GM19328 (cell line): ENCODE measurements around the gene DPP3.

Experiments used
- ATAC-seq: cut with Tn5 transposase; IDR thresholded peaks from one replicate; pipeline ENCODE4 v1.9.1; 2021; ENCODE audit warnings: mild to moderate bottlenecking, moderate library complexity; ENCODE audit not compliant: unreplicated experiment

The DPP3 gene

DNA sequence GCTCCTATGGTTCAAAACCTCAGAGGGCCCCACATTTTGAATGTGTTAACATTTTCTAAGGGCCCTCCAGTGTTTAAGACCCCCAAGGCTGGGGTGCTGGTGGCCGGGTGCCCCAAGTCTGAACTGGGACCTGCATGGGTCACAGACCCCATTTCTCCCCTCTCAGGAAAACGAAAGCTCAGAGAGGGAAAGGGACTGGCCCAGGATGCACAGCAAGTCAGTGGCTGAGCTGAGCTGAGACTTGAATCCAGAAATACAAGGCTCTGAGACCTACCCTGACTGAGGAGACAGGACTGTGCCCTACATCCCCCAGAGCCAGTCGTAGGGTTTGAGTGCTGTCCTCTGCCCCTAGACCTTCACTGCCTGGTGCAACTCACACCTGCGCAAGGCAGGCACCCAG is 70.7 kb downstream of the DPP3 start:
- no peak for ATAC-seq

DNA sequence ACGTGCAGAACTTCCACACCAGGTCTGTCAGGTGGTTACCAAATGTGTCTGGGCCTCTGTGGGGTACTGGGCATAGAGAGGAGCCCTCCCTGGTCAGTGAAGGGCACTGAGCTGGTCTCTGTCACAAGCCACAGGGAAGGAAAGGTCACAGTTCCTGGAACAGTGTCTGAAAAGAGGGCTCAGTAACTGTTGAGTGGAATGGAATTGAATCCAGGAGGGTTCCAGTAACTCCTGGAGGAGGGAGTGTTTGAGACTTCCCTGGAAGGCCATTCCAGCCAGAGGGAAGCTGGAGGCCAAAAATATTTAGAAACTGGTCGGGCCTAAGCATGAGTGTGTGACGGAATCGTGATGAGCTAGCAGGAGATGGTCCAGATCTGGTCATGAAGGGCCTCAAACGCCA is 74.4 kb downstream of the DPP3 start:
- ATAC-seq: no peak

DNA sequence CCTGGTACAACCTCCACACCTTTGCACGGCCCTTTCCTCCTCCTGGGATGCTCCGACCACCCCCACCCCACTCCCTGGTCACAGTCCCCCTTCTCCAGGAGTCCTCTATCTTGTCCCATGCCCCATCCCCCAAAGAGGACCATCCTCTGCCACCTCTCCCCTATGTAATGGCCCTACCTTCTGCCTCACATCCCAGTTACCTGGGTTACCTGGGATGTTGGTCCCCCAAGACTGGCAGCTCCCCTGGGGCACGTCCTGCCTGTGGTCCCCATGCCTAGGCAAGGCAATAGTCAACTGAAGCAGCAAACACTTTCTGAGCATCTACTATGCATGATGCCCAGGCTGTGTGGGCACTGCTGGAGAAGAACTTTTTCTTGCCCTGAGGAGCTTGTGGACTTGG is 75.2 kb downstream of the DPP3 start:
- no peak for ATAC-seq

DNA sequence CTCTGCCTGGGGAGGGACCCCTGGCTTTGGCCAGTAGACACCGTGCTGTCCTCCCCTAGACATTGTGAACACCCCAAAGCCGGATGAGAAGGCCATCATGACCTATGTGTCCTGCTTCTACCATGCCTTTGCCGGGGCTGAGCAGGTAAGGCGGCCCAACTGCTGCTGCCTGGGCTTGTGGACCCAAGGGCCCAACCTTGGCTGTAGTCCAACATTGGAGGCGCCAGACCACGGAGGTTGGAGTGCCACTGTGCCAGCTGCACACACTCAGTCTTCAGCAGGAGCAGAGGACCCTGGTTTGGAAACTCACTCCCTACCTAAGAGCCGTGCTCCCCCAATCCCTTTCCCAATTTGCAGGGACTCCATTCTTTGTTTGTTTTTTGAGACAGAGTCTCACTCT is 75.9 kb downstream of the DPP3 start:
- ATAC-seq: no peak

DNA sequence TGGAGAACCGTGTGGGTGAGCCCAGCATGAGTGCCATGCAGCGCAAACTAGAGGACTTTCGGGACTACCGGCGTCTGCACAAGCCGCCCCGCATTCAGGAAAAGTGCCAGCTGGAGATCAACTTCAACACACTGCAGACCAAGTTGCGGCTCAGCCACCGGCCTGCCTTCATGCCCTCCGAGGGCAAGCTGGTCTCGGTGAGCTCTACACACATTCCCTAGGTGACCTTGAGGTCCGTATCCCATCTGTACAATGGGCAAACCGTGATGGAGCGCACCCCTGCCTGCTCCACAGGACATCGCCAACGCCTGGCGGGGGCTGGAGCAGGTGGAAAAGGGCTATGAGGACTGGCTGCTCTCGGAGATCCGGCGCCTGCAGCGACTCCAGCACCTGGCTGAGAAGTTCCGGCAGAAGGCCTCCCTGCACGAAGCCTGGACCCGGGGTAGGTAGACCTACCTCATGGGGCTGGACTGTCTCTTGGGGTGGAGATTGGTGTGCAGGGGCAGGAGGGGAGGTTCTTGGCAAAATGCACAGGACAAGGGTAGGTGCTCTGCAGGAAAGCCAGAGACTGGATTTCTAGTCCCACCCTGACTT is 77.6 kb downstream of the DPP3 start:
- ATAC-seq: no peak
